AG09319 (cell line): Measurements from ENCODE around the gene ARHGAP30.

Experiments used
- DNase-seq: peaks from one replicate; pipeline ENCODE4 v3.0.0-alpha.2; 2010; ENCODE audit warnings: low read depth; ENCODE audit errors: extremely low read depth
- CTCF ChIP-seq: IDR thresholded peaks from 2 replicates; pipeline ENCODE4 v1.5.1; 2011; ENCODE audit warnings: low read depth, mild to moderate bottlenecking, inconsistent platforms, low read length, moderate library complexity

The ARHGAP30 gene

DNA sequence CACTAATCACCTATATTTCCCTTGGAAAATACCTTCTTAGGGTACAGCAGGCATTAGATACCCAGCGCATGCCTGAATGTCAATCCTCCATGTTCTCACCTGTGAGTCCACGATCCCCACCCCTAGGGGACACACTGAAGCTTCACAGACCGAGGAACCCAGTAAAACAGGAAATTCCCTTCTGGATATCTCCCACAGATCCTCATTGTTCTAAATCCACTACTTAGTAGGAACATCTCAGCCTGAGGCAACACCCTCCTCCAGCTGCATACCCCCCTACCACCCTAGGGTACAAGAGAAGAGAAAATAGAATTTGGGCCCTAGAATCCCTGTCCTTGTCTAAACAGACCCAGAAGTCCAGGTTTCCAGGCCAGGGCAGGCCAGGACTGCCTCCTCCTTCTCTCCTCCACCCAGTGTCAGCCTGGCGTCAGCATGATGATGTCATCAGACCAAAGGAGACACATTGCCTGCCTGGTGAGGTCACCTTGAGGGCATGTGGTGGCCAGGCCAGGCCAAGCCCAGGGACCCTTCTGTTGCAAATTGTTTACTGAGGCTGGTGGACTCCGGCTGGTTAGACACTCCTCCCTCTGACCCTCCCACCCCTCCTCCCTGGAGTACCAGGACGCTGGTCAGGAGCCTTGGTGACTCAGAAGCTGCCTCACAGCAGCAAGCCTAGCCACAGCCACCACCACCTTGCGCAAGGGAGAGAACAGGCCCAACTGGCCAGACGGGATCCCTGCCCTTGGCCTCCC is 13.5 kb upstream of the ARHGAP30 start:
- TF ChIP-seq CTCF, result no peak
- DNase-seq, result peak; percentile 49

DNA sequence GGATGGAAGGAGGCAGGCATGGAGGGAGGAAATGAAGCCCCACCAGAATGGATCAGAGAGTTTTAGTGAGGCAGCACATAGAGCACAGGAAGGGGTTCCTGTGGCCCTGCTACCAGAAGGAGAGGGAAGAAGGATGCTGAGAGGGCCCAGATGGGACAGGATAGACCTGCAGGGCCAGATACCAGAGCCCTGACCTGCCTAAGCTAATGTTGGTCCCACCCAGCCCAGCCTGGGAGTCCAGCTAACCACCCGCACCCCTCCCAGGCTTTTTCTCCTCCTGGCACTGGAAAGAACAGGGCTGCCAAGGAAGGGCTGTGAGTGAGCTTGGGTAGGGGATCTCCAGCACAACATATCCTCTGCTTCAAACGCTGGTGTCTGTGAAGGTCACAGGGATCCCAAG is 12.8 kb upstream of the ARHGAP30 start:
- no peak for DNase-seq
- no peak for TF ChIP-seq CTCF

GRCh38 chr1:161081519-161081918 is 11.8 kb upstream of the ARHGAP30 start:
- no peak for DNase-seq
- no peak for TF ChIP-seq CTCF

GRCh38 chr1:161080441-161081405 is 11.0 kb upstream of the ARHGAP30 start:
- TF ChIP-seq CTCF, result no peak
- DNase-seq, result no peak

DNA sequence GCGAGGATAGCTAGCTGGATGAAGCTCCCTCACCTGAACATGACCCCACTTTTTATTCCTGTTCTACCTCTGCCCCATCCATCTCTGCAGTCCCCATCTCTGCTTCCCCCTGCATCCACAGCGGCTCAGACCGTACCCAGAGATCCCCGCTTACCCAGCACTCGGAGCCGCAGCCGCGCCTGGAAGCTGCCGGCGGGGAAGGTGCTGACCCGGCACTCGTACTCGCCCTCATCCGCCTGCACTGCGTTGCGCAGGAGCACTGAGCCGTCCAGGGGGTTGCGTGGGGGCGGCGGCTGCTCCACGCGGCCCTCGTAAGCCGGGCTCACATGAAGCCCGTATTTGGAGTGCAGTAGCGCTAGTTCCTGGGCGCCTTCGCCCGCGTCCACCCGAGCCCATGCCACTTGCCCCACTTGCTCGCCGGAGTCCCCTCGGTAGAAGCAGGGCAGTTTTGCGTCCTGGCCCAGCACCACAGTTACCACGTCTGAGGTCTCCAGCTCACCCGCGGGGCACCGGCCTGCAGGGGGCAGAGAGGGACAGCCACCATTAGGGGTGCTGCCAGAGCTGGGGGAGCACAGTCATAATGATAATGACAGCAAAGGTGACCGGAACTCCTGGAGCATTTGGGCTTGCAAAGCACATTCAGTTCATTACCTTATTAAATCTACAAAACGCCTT is 9.9 kb upstream of the ARHGAP30 start:
- TF ChIP-seq CTCF, result no peak

DNA sequence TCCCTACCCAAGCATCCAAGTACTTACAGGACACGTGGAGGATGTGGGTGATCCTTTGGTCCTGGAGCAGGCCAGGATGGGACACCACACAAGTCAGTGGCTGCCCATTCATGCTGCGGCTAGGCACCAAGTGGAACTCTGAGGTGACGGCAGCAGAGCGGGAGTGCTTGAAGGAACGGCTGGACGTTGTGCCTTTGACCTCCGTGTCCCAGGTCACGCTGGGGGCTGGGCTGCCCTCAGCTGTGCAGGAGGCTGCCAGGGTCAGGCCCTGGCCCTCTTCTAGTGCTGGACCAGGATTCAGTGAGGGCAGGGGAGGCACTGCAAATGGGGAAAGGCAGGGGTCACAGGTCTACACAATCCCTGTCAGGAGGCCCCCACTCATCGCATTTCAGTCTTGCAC is 7.7 kb upstream of the ARHGAP30 start:
- TF ChIP-seq CTCF, result no peak
- no peak for DNase-seq

More for the DNA sequence above, 9.9 kb upstream of the ARHGAP30 start:
- DNase-seq, result no peak
